ENCODE data around the gene GALNT9.

DNA sequence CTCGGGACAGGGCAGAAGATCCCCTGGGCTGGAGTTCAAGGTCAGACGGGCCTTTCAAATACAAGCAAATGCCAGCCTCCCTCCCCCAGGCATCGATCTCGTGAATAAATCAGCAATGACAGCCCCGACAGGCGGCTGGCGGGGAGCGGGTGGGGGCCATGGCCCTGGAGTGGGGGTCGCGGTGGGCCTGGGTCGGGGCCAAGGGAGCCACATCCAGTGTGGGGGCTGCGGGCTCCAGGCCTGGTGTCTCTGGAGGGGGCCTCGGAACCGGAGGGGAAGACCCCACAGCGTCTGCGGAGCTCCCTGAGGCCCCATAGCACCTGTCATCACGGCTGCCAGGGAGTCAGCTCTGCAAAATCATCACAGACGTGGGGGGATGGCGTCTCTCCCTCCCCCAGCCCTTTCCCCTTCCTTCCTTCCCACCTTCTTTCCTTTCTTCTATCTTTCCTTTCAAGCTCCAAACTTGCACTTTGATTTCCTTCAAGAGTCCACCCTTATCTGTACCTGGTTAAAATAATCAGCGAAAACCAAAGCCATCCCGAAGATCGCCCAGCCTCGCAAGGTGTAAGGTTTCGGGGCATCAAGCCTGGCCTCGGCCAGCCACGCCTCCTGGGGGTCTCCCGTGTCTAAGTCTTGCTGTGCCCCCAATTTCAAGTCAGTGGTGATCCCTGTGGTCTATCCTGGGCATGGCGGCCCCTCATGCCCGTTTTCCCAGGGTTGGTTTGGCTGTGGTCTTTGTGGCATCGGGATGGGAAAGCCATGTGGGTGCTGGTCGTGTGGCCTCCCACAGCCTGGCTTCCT is 93.1 kb downstream of the GALNT9 start:
- TF ChIP-seq EZH2 (IDR thresholded peaks at IDR 0.05; ENCODE audit: insufficient read depth, poor library complexity, severe bottlenecking) (no peak), EZH2phosphoT487 (IDR thresholded peaks at IDR 0.05; ENCODE audit: insufficient read depth, low read depth) (no peak)
